T-helper 1 cell (primary cell): ENCODE data around the gene ZNF282.

Experiments used
- DNase-seq, 5 donors: peaks; one replicate each; pipeline ENCODE4 v3.0.0-alpha.2; 2012 to 2020
- total RNA-seq, 4 donors: gene quantifications; one replicate each; lab custom pipeline; 2026; lab: John Stamatoyannopoulos, UW

ZNF282 gene
- total RNA-seq = 20.1 to 25.7 (median 21.2) reads per million in 4 donors

DNA sequence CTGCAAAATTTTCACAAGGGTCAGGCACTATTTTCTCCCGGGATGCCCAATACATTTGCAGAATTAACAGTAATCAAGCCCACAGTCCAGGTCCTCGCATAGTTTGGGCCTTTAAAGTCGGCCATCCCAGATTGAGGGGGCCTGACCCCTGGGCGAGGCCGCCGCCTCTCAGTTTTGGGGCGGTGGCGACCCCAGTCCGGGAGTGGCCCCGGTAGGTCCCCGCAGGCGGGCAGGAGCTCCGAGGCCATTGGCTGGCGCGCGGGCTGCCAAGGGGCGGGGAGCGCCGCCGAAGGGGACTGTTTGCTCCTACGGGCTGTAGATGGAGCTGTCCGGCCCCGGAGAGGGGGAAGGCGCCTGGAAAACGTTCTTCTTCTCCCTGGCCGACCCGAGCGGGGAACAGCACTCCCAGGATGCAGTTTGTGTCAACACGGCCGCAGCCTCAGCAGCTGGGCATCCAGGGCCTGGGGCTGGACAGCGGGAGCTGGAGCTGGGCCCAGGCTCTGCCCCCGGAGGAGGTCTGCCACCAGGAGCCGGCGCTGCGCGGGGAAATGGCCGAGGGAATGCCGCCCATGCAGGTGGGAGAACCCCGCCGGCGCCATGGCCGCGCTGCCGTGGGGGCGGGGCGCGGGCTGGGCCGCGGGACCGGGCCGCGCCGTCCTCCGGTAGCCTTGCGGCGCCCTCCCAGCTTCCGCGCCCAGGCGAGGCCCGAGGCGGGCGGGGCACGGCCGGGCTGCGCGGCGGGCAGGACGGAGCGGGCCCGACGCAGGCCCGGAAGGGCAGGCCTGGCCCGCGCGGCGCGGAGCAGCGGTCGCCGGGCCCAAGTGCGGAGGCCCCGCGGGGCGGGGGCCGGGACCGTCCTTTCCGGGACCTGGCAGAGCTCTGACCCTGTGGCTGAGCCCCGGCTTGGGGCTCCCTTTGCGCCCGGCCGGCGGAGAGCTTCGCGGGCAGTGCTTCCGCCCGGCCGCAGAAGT, at the start of gene ZNF282:
Gene ZNF282, plus strand, starts transcription at position 367 of the 971 bp plus-strand sequence. Its CDS starts 44 bp downstream, at position 411.
- peak; percentile 44 to 81 (median 51) for DNase-seq

DNA sequence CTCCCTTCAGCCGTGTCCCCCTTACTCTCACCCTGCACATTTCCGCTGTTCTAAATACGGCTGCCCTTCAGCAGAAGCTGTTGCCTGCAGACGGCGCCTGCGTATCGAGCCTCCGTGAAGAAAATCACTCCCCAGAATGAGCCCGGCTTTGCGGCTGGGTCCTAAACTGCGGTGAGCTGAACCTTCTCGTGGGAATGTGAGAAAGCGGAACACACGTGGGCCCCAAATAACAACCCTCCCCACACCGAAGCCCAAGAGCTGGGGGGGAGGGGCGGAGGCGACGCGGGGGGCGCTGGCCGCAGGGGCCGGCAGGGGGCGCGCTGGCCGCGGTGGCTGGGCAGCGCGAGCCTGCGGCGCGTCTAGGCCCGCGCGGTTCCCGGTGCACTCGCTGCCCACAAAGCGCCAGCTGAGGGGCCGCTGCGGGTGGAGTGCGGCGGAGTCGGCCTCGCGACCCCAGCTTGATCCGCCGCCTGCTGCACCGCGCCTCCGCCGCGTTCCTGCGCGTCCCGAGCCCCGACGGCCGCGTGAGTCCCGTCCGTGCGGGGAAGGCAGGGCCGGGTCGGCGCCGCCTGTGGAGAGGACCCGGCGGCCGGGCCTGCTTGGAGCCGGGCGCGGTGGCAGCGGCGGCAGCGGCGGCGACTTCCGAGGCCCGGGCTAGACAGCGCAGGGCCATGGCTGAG, 48.1 kb upstream of the ZNF282 start, which contains the start of gene ZNF398:
Gene ZNF398, plus strand, starts transcription at position 382 of the 680 bp plus-strand sequence. Its CDS starts 290 bp downstream, at position 672.
- peak; percentile 60 to 79 (median 70) for DNase-seq

DNA sequence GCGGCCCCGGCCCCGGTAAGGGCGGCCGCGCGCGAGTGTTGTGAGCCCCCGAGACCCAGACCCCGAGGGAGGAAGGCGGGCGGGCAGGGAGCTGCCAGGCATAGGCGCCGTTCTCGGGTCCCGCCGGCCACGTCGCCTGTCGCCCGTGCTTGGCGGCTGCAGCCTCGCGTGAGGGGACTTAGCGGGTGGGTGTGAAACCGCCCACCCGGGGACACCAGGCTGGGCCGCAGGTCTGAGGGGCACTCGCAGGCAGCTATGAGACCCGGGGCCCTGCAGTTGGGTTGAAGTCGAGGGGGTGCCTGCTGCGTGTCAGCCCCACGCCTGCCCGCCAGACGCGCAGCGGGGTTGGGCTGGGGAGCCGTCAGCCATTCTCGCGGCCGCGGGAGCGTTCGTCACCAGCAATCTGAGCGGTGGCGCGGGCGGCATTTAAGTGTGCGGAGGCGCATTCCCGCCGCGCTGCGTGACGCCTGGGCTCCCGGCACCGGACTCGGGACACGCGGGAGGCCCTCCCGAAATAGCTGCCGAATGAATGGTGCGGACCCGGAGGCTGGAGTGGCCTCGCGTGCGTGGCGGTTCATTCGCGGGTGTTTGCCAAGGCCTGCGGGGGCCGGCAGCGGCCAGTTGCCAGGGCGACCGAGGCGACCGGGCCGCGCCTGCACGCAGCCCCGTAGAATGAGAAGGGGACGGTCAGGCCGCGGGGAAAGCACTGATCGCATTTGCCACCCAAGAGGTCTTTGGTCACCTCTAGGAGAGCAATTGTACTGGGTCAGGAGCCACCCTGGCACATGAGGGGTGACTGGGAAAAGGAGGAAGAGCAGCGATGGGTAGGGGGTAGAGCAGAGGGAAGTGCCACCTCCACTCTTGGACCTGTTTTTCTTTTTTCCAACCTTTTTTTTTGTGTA, 47.3 kb upstream of the ZNF282 start:
- peak; percentile 41 to 66 (median 63) for DNase-seq

DNA sequence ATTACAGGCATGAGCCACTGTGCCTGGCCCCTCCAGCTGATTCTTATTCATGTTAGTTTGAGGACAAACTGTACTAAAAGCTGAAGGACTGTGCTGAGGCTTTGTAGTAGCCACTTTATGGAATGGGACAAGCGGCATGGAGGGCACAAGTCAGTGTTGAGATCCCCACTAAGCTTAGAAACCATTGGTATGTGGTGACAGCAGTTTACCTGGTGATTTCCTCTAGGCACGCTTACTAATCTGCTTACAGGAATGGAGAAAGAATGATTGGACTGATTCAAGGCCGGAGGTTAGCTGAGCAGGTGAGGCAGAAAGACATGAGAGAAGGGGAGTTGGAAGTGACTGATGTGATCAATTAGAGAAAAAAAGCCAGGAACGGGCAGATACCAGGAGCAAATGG, 44.4 kb upstream of the ZNF282 start:
- no peak for DNase-seq

DNA sequence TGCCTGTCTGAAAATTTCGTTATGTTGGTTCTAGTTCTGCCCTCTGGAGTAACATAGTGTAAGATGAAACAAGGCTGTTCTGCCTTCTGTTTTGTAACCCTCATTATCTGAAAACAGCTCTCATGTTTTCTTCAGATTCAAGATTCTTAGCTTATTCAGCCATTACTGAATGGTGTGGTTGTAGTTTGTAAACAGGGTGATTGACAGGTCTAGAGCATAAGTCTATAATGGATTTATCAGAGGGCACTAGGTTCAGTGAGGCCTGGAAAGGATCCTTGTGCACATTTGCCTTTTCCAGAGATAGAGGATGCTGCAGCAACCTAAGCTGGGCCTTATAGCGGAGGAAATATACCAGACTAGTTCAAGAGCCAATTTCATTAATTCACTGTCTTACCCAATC, 42.0 kb upstream of the ZNF282 start:
- no peak for DNase-seq

DNA sequence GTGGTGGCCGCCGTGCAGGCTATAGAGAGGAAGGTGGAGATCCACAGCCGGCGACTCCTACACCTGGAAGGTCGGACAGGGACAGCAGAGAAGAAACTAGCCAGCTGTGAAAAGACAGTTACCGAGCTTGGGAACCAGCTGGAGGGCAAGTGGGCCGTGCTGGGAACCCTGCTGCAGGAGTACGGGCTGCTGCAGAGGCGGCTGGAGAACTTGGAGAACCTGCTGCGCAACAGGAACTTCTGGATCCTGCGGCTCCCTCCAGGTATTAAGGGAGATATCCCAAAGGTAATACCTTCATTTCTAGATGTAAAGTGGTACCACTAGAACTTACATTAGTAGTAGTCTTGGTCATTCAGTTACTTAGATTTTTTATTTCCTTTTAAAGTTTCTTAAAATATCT, 41.3 kb upstream of the ZNF282 start:
- no peak for DNase-seq

DNA sequence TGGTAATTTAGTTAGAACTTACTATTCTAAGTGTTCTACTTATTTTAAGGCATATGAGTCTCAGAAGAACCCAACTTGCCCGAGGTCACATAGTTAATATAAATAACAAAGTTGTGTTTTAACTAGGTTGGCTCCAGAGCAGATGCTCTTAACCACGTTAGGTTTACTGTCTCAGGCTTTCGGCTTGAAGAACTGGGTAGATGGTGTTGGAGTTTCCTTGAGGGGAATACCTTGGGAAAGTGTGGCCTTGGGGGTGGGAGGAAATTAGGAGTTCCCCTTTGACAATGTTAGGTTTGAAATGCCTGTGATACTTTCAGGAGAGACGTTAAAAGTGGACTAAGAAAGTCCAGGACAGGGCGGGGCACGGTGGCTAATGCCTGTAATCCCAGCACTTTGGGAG, 38.4 kb upstream of the ZNF282 start:
- DNase-seq = no peak

DNA sequence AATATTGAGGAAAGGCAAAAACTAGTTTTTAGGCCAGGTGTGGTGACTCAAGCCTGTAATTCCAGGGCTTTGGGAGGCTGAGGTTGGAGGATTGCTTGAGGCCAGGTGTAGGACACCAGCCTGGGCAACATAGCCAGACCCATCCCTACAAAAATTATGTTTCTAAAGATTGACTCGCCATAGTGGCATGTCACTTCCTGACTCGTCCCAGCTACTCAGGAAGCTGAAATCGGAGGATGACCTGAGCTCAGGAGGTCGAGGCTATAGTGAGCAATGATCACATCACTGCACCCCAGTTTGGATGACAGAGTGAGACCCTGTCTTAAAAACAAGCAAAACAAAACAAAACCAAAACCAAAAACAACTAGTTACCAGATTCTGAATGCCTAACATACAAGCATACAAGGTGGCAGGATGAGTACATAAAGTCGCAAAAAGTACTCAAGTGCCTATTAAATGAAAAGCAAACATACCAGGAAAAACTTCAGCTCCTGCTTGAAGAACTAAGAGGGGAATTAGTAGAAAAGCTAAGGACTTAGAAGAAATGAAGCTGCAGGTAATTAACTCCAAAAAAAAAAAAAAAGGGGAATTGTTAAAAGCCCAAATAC, 34.0 kb upstream of the ZNF282 start:
- no peak for DNase-seq

DNA sequence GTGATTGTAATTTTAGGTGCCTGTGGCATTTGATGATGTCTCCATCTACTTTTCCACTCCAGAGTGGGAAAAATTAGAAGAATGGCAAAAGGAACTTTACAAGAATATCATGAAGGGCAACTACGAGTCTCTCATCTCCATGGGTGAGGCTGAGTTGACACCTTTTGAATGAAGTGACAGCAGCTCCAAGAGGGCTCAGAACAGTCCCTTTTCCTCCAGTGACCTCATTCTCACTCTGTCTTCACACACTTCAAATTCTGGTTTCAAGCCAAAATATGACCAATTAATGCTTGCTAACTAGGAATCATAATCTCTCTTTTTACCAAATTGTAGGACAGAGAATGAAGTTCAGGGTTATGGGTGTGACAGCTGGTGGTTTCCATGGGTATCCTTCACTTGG, 29.2 kb upstream of the ZNF282 start:
- DNase-seq = no peak

DNA sequence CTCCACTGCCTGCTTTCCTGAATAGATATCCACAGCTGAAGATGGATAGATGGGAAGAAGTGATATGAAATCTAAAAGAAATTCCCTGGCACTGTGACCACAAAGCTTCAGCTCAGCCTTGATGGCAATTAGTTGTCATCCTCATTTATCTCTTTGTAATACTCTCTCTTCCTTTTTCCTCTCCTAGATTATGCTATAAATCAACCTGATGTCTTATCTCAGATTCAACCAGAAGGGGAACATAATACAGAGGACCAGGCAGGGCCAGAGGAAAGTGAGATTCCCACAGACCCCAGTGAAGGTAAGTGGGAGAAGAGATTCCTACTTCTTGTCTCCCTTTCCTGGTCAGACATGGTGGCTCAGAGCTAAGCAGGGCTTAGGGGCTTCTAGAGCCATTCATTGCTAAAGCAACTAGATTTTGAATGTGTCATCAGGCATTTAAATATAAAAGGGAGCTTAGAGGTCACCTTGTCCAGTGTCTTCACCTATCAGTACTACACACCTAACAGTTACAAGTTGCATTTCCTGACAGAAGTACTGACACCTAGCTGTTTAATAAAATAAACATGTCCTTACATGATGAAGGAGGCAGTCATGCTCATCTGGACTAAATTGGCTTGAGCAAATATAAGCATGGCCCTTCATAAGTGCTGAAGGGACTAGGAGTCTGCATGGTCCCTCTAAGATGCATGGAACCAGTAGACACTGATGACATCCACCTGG, 28.6 kb upstream of the ZNF282 start:
- no peak for DNase-seq

DNA sequence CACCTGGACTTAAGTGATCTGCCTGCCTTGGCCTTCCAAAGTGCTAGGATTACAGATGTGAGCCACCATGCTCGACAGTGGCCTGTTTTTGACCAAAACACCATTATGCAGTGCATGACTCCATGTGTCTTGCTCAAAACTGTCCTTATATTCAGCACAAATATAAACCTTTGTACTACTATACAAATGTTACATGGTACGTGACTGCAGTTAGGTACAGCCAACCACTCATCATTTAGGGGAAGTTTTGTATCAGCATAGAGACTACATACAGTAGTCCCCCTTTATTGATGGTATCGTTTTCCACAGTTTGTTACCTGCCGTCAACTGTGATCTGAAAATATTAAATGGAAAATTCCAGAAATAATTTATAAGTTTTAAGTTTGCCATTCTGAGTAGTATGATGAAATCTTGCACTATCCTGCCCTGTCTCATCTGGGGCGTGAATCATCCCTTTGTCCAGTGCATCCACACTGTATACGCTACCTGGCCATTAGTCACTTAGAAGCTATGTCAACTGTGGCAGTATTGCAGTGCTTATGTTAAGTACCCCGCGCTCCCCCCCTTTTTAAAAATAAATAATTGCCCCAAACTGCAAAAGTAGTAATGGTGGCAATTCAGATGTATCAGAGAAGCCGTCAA, 23.3 kb upstream of the ZNF282 start:
- DNase-seq = no peak

DNA sequence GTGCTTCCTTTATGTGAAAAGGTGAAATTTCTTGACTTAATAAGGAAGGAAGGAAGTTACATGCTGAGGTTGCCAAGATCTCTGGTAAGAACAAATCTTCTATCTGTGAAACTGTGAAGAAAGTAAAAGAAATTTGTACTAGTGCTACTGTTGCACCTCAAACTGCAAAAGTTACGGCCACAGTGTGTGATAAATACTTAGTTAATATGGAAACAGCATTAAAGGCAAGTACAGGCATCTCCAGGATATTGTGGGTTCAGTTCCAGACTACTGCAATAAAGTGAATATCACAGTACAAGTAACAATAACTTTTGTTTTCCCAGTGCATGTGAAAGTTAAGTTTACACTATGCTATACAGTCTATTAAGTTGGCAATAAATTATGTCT, 22.8 kb upstream of the ZNF282 start:
- DNase-seq = no peak

DNA sequence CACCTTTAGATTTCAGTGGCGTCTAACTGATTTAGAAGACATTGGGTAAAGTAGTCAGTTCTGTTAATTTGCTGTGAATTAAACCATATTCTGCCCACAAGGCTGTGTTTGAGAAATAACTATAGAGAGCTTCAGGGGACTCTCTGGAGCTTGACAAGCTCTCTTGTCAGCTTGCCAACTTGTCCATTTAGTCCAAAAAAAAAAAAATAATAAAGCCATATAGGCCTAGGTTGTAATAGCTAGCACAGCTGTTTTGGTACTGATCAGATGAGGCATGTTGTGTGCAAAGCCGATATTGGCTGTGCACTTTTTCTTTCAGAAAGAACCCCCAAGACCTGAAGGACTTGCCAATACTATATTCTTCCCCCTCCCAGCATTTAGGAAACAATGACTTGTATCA, 20.2 kb upstream of the ZNF282 start:
- DNase-seq = no peak

DNA sequence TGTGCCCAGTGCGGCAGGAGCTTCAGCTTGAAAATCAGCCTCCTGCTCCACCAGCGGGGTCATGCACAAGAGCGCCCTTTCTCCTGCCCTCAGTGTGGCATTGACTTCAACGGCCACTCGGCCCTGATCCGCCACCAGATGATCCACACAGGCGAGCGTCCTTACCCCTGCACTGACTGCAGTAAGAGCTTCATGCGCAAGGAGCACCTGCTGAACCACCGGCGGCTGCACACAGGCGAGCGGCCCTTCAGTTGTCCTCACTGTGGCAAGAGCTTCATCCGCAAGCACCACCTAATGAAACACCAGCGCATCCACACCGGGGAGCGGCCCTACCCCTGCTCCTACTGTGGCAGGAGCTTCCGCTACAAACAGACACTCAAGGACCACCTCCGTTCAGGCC, 16.1 kb upstream of the ZNF282 start:
- no peak for DNase-seq

DNA sequence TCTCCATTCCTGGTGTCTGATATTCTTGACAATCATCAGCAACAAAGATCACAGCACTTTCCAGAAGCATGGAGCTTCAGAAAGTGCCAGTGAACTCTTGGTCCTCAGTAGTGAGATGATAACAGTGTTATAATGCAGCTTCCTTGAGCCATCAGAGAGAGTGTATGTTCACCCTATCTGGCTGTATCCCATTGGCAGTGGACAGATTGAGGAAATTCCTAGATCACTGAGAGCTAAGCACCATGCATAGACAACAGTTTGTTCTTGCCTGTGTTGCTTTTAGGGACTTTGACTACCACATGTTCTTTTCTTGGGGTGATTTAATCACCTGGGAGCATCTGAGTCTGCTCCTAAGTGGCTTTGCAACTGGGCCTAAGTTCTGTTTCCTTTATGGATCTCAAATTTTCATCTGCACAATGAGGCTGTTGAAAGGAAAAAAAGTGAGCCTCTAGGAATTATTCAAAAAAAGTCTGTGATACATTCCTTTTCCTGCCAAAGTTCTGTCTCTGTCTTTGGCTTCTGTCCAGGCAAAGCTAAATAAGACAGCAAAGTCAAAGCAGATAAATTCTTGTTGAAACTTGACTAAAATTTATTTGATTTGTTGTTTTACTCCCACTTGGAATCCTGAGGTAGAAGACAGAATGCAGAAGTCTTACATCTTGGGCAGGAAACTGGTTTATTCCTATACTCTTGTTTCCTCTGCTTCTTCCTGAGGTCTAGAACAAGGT, 14.5 kb upstream of the ZNF282 start:
- DNase-seq = no peak

DNA sequence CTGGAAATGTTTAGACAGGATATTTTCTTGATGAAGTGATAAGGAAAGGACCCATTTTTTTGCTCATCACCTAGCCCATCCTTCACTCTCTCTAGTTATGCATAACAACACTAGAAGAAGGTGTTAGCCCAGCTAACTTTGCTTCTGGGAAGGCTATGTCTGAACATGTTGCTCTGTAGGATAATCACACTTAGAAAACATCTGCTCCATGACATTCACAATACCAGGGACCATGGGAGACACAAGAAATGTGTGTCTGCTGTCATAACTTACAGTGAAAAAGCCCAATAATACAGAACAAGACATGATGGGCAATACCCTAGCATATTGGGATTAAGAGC, 13.9 kb upstream of the ZNF282 start:
- no peak for DNase-seq

DNA sequence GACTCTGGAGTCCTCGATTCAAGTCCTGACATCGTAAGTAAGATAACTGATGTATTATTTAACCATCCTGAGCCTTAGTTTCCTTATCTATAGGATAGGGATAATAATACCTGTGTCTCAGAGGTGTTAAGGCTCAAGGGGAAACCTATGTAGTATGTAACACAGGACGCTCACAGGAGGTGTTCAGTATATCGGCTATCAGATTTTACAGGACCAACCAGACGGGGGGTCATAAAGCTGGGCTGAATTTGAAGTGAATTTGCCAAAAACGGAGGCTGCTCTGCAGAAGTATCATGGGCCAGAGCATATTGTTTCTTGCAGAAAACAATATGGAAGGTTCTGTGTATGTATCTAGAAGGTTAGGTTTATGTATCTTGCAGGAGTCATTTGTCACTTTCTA, 11.1 kb upstream of the ZNF282 start:
- DNase-seq = no peak

DNA sequence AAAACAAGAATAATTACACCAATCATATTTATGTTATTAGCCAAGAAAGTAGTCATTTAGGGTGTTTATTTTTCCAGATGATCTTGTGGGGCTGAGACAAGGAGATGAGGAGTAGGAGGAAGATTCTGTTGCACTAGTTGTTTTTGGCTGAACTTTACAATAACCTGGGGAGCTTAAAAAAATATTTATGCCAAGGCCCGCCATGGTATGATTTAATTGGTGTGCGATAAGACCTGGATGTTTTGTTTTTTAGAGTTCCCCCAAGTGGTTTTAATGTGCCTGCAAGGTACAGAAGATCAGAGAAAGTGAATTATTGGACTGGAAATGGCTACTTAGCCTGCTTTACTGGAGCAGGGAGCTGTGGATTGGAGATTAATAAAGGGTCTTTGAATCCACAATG, 7.1 kb upstream of the ZNF282 start:
- DNase-seq = no peak

DNA sequence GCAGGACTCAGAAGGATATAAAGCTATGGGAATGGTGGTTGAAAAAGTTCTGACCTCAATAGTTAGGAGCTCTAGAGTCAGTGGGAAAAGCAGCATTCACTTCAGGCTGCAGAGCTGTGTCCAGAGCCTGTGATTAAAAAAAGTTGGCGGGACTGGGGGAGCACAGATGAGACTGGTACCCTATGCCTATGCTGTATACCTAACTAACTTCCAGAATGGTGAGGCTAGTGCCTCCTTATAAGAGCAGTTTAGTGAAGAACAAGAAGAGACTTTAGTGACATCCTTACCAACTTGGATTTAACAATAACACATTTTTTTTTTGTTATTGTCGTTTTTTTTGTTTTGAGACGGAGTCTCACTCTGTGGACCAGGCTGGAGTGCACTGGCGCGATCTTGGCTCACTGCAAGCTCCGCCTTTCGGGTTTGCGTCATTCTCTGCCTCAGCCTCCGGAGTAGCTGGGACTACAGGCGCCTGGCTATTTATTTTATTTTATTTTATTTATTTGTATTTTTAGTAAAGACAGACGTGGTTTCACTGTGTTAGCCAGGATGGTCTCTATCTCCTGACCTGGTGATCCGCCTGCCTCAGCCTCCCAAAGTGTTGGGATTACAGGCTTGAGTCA, 6.6 kb upstream of the ZNF282 start:
- no peak for DNase-seq

DNA sequence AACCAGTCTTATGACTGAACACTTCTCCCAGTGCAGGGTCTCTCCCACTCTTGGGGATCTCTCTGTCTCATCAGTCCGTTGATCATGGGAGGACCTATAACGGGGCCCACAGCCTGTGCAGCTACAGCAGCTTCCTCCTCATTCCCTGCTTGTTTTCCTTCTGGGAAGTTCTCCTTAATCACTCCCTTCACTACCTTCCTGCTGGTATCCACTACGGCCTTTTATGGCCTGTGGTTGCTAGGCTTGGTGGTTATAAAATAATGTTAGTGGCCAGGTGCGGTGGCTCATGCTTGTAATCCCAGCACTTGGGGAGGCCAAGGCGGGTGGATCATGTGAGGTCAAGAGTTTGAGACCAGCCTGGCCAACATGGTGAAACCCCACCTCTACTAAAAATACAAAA, 3.5 kb upstream of the ZNF282 start:
- DNase-seq = no peak
